ENCODE measurements around the gene HLX.

Gene HLX

DNA sequence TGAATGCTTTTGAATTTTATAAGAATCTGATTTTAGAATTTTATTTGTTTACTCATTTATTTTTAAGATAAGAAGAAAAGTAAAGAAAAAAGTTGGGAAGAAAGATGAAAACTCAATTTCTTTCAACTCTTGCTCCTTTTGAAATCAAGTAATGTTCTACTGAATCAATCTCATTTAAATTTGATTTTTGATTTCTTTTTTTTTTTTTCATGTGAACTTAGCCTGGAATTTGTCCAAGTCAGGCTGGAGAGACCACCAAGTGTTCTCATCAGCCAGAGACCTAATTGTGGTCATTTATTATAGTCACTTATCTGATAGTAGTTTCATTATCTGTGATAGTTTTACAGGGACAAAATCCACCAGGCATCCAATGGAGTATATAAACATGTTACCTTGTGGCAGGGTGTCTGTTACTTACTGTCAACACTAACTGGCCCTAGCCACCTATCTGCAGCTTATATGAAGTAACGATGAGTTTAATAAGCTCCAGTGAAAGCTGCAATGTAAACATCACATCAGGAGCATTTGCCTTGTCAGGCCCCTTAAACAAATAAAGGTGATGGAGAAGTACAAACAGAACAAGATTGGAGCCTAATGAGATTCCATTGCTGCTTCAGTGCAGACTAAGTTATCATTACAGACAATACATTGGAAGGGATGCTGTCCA is 39.2 kb downstream of the HLX start:
- no peak for DNase-seq (ENCODE audit: low read depth)
- no peak for TF ChIP-seq CTCF (conservative IDR thresholded peaks at IDR 0.05; ENCODE audit: low read depth, low read length)

DNA sequence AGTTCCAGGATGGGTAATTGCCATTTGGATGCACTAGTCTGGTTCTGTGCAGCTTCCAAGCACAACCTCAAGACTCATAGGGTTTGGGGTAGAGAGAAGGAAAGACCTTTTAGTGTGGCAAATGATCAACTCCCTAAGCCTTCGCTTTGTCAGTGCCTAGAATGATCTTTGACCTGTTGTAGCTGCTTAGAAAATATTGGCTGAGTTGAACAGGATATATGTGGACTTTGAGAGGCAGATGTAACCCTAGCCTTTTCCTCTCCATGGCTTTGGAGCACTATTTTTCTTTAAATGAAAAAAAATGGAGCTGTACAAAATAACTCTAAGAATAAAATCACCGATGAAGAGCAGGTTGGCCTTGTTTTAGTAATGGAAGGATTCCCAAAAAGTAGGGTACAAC is 41.7 kb downstream of the HLX start:
- no peak for TF ChIP-seq CTCF (conservative IDR thresholded peaks at IDR 0.05; ENCODE audit: low read depth, low read length)

More for the DNA sequence above, 39.2 kb downstream of the HLX start:
- H3K4me3 ChIP-seq (ENCODE audit: low read length): no peak overlapping the region

DNA sequence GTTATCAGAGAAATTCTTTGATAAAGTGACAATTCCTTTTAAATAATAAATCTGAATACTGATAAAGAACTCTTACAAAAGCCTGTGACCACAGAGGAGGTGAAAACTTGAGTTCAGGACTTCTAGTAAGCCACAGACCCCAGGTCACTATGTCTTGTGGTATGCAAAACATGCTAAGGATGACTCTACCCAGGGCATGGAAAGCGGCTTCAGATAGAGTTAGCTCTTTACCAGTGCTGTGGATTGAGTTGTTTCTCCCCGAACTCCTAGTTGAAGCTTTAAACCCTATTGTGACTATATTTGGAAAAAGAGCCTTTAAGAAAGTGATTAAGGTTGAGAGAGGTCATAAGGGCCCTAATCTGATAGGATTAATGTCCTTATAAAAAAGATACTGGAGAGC is 42.3 kb downstream of the HLX start:
- no peak for DNase-seq (ENCODE audit: low read depth)
- H3K4me3 ChIP-seq (ENCODE audit: low read length): no peak overlapping the region
- TF ChIP-seq CTCF (conservative IDR thresholded peaks at IDR 0.05; ENCODE audit: low read depth, low read length): no peak

More for the DNA sequence above, 41.7 kb downstream of the HLX start:
- no peak for DNase-seq (ENCODE audit: low read depth)
- no peak overlapping the region for H3K4me3 ChIP-seq (ENCODE audit: low read length)

- TF ChIP-seq CTCF (conservative IDR thresholded peaks at IDR 0.05; ENCODE audit: low read depth, low read length): no peak
- H3K4me3 ChIP-seq (ENCODE audit: low read length): no peak overlapping the region
- no peak for DNase-seq (ENCODE audit: low read depth)
Observed at GRCh38 chr1:220921971-220922635, 42.9 kb downstream of the HLX start.

GRCh38 chr1:220922951-220923350 is 43.7 kb downstream of the HLX start:
- no peak for DNase-seq (ENCODE audit: low read depth)
- TF ChIP-seq CTCF (conservative IDR thresholded peaks at IDR 0.05; ENCODE audit: low read depth, low read length): no peak
- no peak overlapping the region for H3K4me3 ChIP-seq (ENCODE audit: low read length)

DNA sequence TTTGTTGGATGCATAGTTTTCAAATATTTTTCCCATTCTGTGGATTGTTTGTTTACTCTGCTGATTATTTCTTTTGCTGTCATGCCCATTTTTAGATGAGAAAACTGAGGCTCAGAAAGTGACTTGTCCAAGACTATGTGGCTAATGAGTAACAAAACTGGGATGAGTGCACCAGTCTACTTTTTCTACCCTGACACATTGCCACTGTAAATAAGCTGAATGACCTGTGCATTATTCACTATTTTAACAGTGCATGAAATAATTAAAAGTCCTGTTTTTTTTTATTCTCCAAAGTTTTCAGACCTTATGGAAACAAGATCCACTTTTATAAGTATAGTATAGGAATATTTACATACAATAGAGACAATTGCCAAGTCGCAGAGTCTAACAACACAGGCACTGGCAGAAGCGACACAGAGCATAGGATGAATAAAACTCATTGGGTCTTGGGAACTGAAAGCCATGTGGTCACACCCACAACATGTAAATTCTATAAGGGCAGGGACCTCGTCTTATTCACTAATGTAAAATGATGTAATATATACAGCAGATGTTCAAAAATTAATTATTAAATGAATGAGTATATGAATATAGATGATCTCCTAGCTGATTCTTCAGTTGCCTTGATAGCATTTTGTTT is 45.2 kb downstream of the HLX start:
- no peak for TF ChIP-seq CTCF (conservative IDR thresholded peaks at IDR 0.05; ENCODE audit: low read depth, low read length)
- no peak overlapping the region for H3K4me3 ChIP-seq (ENCODE audit: low read length)
- DNase-seq (ENCODE audit: low read depth): no peak

All from retinal pigment epithelial cell (primary cell).